Thyroid gland (tissue), 4 donors: Measurements from ENCODE around the gene HS6ST1.

Source experiments
- POLR2A ChIP-seq, 2 donors: fragments of 450-650 bp; IDR thresholded peaks; one replicate each; pipeline ENCODE4 v1.6.1; 2017; ENCODE audit warnings: antibody characterized with exemption in 2 of 2, mild to moderate bottlenecking in 2 of 2, moderate library complexity in 1 of 2
- TF ChIP-seq, protein P1 (sequence below), 6 experiments: fragments of 200-600 bp in 3 of 6; fragments of 450-650 bp in 3 of 6; sonication (generic) in 3 of 6; IDR thresholded peaks; one replicate each; pipeline ENCODE4 v1.5.1; 2016 to 2019; ENCODE audit warnings: antibody characterized with exemption in 6 of 6, mild to moderate bottlenecking in 2 of 6, inconsistent platforms in 1 of 6, moderate library complexity in 1 of 6

DNA sequence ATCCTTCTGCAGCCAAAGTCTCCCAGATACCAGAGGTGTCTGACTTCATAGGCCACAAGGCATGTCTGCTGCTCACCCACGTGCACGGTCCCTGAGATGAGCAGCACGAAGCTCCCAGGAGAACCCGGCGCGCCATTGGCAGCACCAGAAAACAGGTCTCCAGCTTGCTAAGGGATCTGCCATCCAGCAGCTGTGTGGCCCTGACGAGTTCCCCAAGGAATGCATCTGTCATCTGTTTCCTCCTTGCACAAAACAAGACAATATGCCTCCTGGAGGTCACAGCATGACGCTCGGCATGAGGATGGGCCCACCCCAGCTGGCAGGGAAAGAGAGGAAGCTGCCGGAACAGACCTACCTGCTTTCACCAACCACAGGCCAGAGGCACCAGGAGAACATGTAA is 29.2 kb downstream of the HS6ST1 start:
- TF ChIP-seq, protein P1, sequence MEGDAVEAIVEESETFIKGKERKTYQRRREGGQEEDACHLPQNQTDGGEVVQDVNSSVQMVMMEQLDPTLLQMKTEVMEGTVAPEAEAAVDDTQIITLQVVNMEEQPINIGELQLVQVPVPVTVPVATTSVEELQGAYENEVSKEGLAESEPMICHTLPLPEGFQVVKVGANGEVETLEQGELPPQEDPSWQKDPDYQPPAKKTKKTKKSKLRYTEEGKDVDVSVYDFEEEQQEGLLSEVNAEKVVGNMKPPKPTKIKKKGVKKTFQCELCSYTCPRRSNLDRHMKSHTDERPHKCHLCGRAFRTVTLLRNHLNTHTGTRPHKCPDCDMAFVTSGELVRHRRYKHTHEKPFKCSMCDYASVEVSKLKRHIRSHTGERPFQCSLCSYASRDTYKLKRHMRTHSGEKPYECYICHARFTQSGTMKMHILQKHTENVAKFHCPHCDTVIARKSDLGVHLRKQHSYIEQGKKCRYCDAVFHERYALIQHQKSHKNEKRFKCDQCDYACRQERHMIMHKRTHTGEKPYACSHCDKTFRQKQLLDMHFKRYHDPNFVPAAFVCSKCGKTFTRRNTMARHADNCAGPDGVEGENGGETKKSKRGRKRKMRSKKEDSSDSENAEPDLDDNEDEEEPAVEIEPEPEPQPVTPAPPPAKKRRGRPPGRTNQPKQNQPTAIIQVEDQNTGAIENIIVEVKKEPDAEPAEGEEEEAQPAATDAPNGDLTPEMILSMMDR (IDR thresholded peaks at IDR 0.05), result no peak
- TF ChIP-seq POLR2A (IDR thresholded peaks at IDR 0.05), result no peak
